D721Med (cell line): ENCODE measurements around the gene SPAG17.

ENCODE experiments used
- DNase-seq: peaks from one replicate; pipeline ENCODE4 v3.0.0; 2011; ENCODE audit warnings: low spot score; ENCODE audit not compliant: insufficient read length
- FAIRE-seq: peaks from 2 replicates; lab custom pipeline; 2011; peaks lifted over from hg19 to GRCh38; lab: Jason Lieb, UNC
- TF ChIP-seq, protein P1 (sequence below): IDR thresholded peaks from 2 replicates; pipeline ENCODE4 v1.5.1; 2012; ENCODE audit warnings: mild to moderate bottlenecking, control low read depth; ENCODE audit not compliant: insufficient read depth; ENCODE audit errors: missing control alignments

The SPAG17 gene

DNA sequence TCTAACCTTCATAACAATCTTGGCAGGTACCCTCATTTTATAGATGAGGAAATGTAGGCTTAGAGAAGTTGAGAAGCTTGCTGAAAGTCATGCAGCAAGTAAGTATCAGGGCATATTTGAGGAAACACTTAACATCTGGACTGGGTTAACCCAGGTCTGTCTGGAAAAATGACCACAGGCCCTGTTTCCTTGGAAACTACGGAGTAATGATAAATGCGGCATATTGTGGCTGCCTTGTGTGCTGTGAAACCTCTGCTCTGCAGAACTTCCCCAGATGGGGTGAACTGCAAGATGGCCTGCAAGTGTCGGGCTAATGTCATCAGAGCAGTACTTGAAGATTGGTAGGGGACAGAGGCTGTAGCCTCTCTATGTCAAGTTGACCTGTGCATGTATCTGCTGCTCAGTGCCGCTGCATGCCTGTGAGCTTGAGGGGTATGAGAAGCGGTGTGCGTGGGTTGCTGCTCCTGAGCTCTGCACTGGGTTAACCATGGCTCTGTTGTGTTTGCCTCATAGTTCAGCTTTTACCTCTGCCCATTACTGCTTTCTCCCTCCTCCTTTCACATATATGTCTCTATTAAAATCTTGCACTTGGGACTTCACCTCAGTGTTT is 172.4 kb downstream of the SPAG17 start:
- TF ChIP-seq, protein P1, sequence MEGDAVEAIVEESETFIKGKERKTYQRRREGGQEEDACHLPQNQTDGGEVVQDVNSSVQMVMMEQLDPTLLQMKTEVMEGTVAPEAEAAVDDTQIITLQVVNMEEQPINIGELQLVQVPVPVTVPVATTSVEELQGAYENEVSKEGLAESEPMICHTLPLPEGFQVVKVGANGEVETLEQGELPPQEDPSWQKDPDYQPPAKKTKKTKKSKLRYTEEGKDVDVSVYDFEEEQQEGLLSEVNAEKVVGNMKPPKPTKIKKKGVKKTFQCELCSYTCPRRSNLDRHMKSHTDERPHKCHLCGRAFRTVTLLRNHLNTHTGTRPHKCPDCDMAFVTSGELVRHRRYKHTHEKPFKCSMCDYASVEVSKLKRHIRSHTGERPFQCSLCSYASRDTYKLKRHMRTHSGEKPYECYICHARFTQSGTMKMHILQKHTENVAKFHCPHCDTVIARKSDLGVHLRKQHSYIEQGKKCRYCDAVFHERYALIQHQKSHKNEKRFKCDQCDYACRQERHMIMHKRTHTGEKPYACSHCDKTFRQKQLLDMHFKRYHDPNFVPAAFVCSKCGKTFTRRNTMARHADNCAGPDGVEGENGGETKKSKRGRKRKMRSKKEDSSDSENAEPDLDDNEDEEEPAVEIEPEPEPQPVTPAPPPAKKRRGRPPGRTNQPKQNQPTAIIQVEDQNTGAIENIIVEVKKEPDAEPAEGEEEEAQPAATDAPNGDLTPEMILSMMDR, result no peak
- no peak for FAIRE-seq

DNA sequence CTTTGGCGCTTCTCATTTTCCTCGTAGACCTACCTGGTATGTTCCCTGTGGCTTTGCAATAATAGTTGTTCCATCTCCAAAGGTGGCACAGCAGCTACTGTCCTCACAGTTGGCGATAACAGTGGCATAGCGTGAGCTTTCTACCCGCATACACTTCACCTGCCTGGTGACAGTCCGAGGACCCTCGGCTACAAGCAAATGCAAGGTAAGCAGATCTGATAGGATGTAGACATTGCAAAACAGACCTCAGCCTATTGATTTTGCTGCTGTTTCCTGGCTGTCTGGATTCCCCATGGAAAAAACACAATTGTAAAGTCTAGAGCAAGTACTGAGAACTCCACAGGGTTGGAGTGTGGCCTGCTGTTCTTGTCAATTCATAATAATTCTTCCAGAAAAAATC is 177.0 kb downstream of the SPAG17 start:
- FAIRE-seq, result no peak
- TF ChIP-seq, protein P1, result no peak

More for the DNA sequence above, 172.4 kb downstream of the SPAG17 start:
- DNase-seq, result no peak

DNA sequence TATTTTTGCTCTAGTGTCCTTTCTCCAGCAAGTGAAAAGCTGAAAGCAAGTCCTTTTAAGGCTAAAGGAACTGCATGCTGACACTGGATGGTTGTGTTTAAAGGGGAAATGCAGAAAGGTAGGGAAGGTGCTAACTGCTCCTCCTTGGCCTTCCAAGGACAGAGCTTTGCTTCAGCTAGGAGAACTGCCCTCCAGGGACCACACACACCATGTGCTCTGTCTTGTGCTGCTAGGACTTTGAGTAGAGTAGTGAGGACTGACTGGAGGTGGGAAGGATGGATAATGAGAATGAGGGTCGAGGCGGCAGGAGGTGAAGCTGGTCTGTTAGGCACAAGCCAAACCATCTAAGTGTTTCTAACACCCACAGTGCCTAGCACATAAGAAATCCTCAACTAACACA is 177.6 kb downstream of the SPAG17 start:
- FAIRE-seq (no peak), DNase-seq (no peak)
- TF ChIP-seq, protein P1, result no peak

More for the DNA sequence above, 177.0 kb downstream of the SPAG17 start:
- DNase-seq, result no peak

DNA sequence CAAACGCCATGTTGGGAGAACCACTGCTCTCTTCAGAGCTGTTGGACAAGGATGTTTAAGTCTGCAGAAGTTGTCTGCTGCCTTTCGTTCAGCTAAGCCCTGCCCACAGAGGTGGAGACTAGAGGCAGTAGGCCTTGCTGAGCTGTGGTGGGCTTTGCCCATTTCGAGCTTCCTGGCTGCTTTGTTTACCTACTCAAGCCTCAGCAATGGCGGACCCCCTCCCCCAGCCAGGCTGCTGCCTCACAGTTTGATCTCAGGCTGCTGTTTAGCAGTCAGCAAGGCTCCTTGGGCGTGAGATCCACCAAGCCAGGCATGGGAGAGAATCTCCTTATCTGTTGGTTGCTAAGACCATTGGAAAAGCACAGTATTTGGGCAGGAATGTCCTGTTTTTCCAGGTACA is 180.7 kb downstream of the SPAG17 start:
- TF ChIP-seq, protein P1, result no peak
- DNase-seq, result no peak
- no peak for FAIRE-seq

DNA sequence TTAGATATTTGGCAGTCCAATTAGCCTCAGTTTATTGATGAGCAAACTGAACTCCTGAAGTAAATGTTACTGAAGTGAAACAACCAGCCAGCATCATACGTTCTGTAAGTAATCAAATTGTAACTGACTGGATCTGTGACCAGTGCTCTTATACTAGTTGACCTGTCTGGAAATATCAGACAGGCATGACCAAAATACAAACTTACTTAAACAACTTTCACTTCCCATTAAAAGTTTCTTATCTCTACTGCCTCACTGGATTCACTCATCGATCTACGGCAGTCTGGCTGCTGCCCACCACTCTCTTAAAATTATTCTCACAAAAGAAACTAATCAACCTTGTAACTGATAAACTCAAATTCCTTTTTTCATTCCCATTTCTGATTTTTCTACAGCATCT is 199.1 kb downstream of the SPAG17 start:
- TF ChIP-seq, protein P1, result no peak
- FAIRE-seq, result no peak
- DNase-seq, result no peak

DNA sequence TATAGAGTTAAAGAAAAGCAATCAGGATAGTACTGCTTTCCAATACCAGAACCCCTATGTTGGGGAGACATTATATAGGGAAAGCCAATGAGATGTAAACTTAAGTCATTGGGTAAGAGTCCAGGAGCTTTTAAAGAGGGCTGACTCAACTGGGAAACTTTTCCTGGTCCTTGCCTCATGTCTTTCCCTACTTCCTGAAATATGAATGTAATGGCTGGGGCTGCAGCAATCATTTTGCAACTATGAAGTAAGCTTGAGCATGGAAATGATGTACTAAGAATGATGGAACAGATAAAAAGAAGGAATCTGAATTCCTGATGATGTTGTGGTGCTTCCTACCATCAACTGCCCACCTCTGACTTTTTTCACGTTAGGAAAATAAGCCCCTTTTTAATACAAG is 199.8 kb downstream of the SPAG17 start:
- no peak for FAIRE-seq
- no peak for DNase-seq
- TF ChIP-seq, protein P1, result no peak

DNA sequence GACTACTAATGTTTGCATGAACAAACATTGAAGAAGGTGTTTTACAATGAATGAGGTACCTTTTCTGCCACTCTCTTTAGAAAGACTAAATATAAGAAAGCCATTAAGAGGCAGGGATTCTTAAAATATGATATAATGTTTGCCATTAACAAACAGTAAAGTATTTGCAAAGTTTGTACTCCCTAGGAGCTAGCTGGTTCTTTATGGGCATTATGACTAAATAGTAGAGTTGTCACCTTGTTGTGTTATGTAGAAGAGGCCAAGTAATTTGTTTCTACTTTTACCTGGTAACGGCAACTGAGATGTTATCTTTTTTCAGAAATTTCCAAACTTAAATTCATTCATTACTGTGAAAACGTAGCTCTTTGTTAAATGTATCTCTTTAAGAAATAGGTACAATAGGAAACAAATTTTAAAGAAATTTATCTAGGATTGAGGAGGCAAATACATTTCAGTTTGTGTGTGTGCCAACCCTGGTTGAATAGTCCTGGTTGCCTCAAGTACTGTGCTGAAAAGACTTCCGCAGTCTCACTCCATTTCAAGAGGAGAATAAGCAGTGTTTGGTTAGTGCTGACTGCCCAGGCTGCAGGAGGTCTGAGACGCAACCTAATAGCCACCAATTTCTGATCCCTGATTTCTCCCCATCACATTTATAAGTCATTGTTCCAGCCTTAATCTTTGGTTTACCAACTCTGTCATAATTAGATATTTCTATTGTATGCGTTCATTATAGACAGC is 203.4 kb downstream of the SPAG17 start:
- FAIRE-seq (no peak), DNase-seq (no peak)
- TF ChIP-seq, protein P1, result no peak
